Sigmoid colon (tissue), 7 donors: ENCODE measurements around the gene C1S. TPM values are rescaled to one million over a fixed set of nuclear protein-coding genes. Genes with fewer than 3 reads are reported as not detected.
A peak's percentile ranks its signal among the peaks of the same experiment; 100 is the strongest.

ENCODE experiments used
- DNase-seq: peaks from one replicate; pipeline ENCODE4 v3.0.0-alpha.2; 2019
- H3K27ac ChIP-seq, 4 donors: fragments of 200-600 bp; sonication (generic); one replicate each; pipeline ENCODE4 v1.5.1; 2016 to 2019; ENCODE audit warnings: mild to moderate bottlenecking in 1 of 4
- H3K27me3 ChIP-seq, 3 donors: fragments of 200-600 bp; sonication (generic); one replicate each; pipeline ENCODE4 v1.5.1; 2019; ENCODE audit warnings: mild to moderate bottlenecking in 1 of 3
- H3K36me3 ChIP-seq, 4 donors: fragments of 200-600 bp; sonication (generic); one replicate each; pipeline ENCODE4 v1.5.1; 2016 to 2019
- H3K4me1 ChIP-seq, 4 donors: fragments of 200-600 bp; sonication (generic); one replicate each; pipeline ENCODE4 v1.5.1; 2017 to 2019
- H3K4me3 ChIP-seq, 4 donors: fragments of 200-600 bp; sonication (generic); one replicate each; pipeline ENCODE4 v1.5.1; 2017 to 2019; ENCODE audit warnings: mild to moderate bottlenecking in 2 of 4, moderate library complexity in 1 of 4
- H3K9me3 ChIP-seq, 4 donors: fragments of 200-600 bp in 3 of 4; sonication (generic) in 3 of 4; one replicate each; pipeline versions ENCODE4 v1.5.1 to v1.6.1; 2013 to 2019
- EP300 ChIP-seq, 4 donors: sonication (generic); formaldehyde crosslinking; IDR thresholded peaks; one replicate each; pipeline ENCODE4 v1.6.1; 2017; ENCODE audit warnings: antibody characterized with exemption in 4 of 4
- POLR2A ChIP-seq, 2 donors: fragments of 450-650 bp; IDR thresholded peaks; one replicate each; pipeline ENCODE4 v1.6.1; 2016; ENCODE audit warnings: antibody characterized with exemption in 2 of 2, mild to moderate bottlenecking in 2 of 2, moderate library complexity in 2 of 2
- POLR2AphosphoS5 ChIP-seq, 4 donors: sonication (generic); formaldehyde crosslinking; IDR thresholded peaks; one replicate each; pipeline ENCODE4 v1.6.1; 2017; ENCODE audit warnings: antibody characterized with exemption in 4 of 4
- WGBS, 2 donors: extraction: QIAGEN DNeasy Blood & Tissue Kit; methylation state at CpG; one replicate each; pipeline ENCODE4 v1.1.7; 2013; 5-methylcytosine and 5-hydroxymethylcytosine counted together
- intact Hi-C: fragments of 100-400 bp; cut with DNase I; formaldehyde crosslinking; loops from one replicate; pipeline ENCODE4 v1.15.1; 2023
- polyA plus RNA-seq, 3 donors: library from polyadenylated mRNA; stranded (reverse); fragments of 200-250 nt; gene quantifications; one replicate each; pipeline ENCODE4 v1.2.3, GENCODE V29; 2013
- total RNA-seq, 4 donors: library from RNA; depleted of rRNA; stranded (reverse); fragments of >200 nt; gene quantifications; one replicate each; pipeline ENCODE4 v1.1.0, GENCODE V29; 2016
- TF ChIP-seq, protein P1 (sequence below), 4 experiments: fragments of 450-650 bp in 3 of 4; fragments of 200-600 bp in 1 of 4; IDR thresholded peaks; one replicate each; pipeline ENCODE4 v1.5.1; 2016 to 2019; ENCODE audit warnings: antibody characterized with exemption in 4 of 4, mild to moderate bottlenecking in 3 of 4, moderate library complexity in 2 of 4
- donor health status: healthy with polysubstance abuse.
- donor health status: Bipolar disorder and iron deficiency.
- donor health status: healthy.

The C1S gene
- total and polyA plus RNA-seq, 7 donors, result 15.5 to 622 (median 420) TPM

- intact Hi-C loops, result no loop called here
- TF ChIP-seq EP300 (IDR thresholded peaks at IDR 0.05), result no peak
- no peak for TF ChIP-seq POLR2AphosphoS5 (IDR thresholded peaks at IDR 0.05)
- TF ChIP-seq, protein P1, sequence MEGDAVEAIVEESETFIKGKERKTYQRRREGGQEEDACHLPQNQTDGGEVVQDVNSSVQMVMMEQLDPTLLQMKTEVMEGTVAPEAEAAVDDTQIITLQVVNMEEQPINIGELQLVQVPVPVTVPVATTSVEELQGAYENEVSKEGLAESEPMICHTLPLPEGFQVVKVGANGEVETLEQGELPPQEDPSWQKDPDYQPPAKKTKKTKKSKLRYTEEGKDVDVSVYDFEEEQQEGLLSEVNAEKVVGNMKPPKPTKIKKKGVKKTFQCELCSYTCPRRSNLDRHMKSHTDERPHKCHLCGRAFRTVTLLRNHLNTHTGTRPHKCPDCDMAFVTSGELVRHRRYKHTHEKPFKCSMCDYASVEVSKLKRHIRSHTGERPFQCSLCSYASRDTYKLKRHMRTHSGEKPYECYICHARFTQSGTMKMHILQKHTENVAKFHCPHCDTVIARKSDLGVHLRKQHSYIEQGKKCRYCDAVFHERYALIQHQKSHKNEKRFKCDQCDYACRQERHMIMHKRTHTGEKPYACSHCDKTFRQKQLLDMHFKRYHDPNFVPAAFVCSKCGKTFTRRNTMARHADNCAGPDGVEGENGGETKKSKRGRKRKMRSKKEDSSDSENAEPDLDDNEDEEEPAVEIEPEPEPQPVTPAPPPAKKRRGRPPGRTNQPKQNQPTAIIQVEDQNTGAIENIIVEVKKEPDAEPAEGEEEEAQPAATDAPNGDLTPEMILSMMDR (IDR thresholded peaks at IDR 0.05), result no peak
- TF ChIP-seq POLR2A (IDR thresholded peaks at IDR 0.05), result no peak
- no peaks in the 10 kb centered on the region for H3K27me3 ChIP-seq
- no peak overlapping the region for H3K27ac ChIP-seq
- WGBS, 2 donors, result 84 to 86% methylated on average over 3 of the region's 3 CpGs
- H3K9me3 ChIP-seq, result no peaks in the 10 kb centered on the region
- DNase-seq, result no peak
- H3K36me3 ChIP-seq, result peaks cover 0 to 7% (median 0%) of the 10 kb centered on the region in 4 donors
- H3K4me1 ChIP-seq, result peaks cover 0 to 30% (median 24%) of the 10 kb centered on the region in 4 donors
- H3K4me3 ChIP-seq, result no peak overlapping the region
Measured at GRCh38 chr12:7058163-7058845, 2.2 kb upstream of the C1S start.

- Histone ChIP-seq H3K4me3 (no peak overlapping the region), H3K36me3 (peaks cover 0 to 13% (median 0%) of the 10 kb centered on the region in 4 donors), H3K27me3 (no peaks in the 10 kb centered on the region), H3K4me1 (peaks cover 0 to 30% (median 24%) of the 10 kb centered on the region in 4 donors), H3K27ac (peak overlapping the region in 1 of 4 donors; percentile 81), H3K9me3 (no peaks in the 10 kb centered on the region)
- no peak for DNase-seq
- intact Hi-C loops, result no loop called here
- TF ChIP-seq, protein P1 (IDR thresholded peaks at IDR 0.05), result no peak
- 94 to 95% methylated on average over 9 of the region's 9 CpGs for whole genome bisulfite sequencing, 2 donors
Measured at GRCh38 chr12:7058850-7059395, 1.6 kb upstream of the C1S start.

DNA sequence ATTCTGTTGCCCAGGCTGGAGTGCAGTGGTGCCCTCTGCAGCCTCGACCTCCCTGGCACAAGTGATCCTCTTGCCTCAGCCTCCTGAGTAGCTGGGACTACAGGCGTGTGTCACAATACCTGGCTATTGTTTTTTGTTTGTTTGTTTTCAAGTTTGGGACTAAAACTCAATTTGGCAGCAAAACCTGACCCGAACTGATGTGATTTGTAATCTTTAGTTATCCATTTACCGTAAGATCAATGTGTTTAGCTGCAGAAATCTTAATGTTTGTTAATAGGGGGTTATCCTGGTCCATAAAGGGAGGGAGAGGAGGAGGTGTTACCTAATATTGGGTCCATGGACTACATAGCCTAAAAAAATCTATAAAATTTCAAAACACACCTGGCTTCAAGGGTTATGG is 738 bp upstream of the C1S start:
- TF ChIP-seq EP300 (IDR thresholded peaks at IDR 0.05), result no peak
- no peak for DNase-seq
- Histone ChIP-seq H3K36me3 (peaks cover 0 to 22% (median 2%) of the 10 kb centered on the region in 4 donors), H3K9me3 (no peaks in the 10 kb centered on the region), H3K27me3 (no peaks in the 10 kb centered on the region), H3K4me3 (no peak overlapping the region), H3K4me1 (peaks cover 0 to 30% (median 24%) of the 10 kb centered on the region in 4 donors), H3K27ac (peak overlapping the region; percentile 81 to 87 (median 84))
- intact Hi-C loops, result loop anchor here (1.0 to 5.0 kb wide), 4 partner anchors 33 to 128 kb away; partner anchors contain the start of genes C1R, C1RL and PEX5
- WGBS, 2 donors, result 78 to 89% methylated on average over 4 of the region's 4 CpGs

GRCh38 chr12:7061138-7061537 is 620 bp downstream of the C1S start:
- H3K4me1 ChIP-seq, result peaks cover 0 to 30% (median 24%) of the 10 kb centered on the region in 4 donors

GRCh38 chr12:7061596-7061995 is 1.1 kb downstream of the C1S start:
- intact Hi-C loops, result loop anchor here (2.0 to 5.0 kb wide), 2 partner anchors 47 to 126 kb away; partner anchors contain the start of genes C1RL and PEX5
- peaks cover 2 to 40% (median 13%) of the 10 kb centered on the region in 4 donors for H3K36me3 ChIP-seq
- H3K4me1 ChIP-seq, result peaks cover 0 to 30% (median 24%) of the 10 kb centered on the region in 4 donors
- H3K4me3 ChIP-seq, result peak overlapping the region; percentile 38 to 55 (median 50)
- no peak for TF ChIP-seq POLR2AphosphoS5 (IDR thresholded peaks at IDR 0.05)
- TF ChIP-seq EP300 (IDR thresholded peaks at IDR 0.05), result no peak
- TF ChIP-seq, protein P1 (IDR thresholded peaks at IDR 0.05), result no peak
- TF ChIP-seq POLR2A (IDR thresholded peaks at IDR 0.05), result no peak
- H3K27ac ChIP-seq, result peak overlapping the region; percentile 81 to 87 (median 84)
- no peaks in the 10 kb centered on the region for H3K9me3 ChIP-seq
- 74 to 93% methylated on average over 7 of the region's 7 CpGs for WGBS, 2 donors
- H3K27me3 ChIP-seq, result no peaks in the 10 kb centered on the region
- DNase-seq, result no peak

More at GRCh38 chr12:7061138-7061537, 620 bp downstream of the C1S start:
- peak overlapping the region; percentile 38 to 55 (median 50) for H3K4me3 ChIP-seq
- H3K27me3 ChIP-seq, result no peaks in the 10 kb centered on the region
- intact Hi-C loops, result loop anchor here (2.0 to 5.0 kb wide), 2 partner anchors 48 to 126 kb away; partner anchors contain the start of genes C1RL and PEX5
- no peak for DNase-seq
- peaks cover 0 to 35% (median 9%) of the 10 kb centered on the region in 4 donors for H3K36me3 ChIP-seq
- 73 to 74% methylated on average over 13 of the region's 13 CpGs for WGBS, 2 donors
- H3K9me3 ChIP-seq, result no peaks in the 10 kb centered on the region
- H3K27ac ChIP-seq, result peak overlapping the region; percentile 81 to 87 (median 84)
- no peak for TF ChIP-seq EP300 (IDR thresholded peaks at IDR 0.05)
- TF ChIP-seq, protein P1 (IDR thresholded peaks at IDR 0.05), result peak in 1 of 4 experiments; percentile 10
